Renal cortex interstitium (tissue), 15 donors: ENCODE measurements around the gene AKR1B15. TPM values are rescaled to one million over a fixed set of nuclear protein-coding genes. Genes with fewer than 3 reads are reported as not detected.
A peak's percentile ranks its signal among the peaks of the same experiment; 100 is the strongest.
"Not testable (repeated sequence)": the region's sequence is repeated elsewhere in the genome, so short reads cannot be mapped to it uniquely, and the experiment has no call there.

Experiments used
- DNase-seq, 11 donors: peaks; one replicate each; pipeline ENCODE4 v3.0.0-alpha.2; 2013; ENCODE audit warnings: low read depth in 9 of 11, low spot score in 4 of 11; ENCODE audit errors: extremely low read depth in 1 of 11
- long read RNA-seq, 16 experiments: transcript quantifications; one replicate each; lab custom pipeline, GENCODE V29; 2026
- polyA plus RNA-seq, 3 donors: library from polyadenylated mRNA; unstranded; fragments of 120-200 nt; gene quantifications; one replicate each; pipeline ENCODE4 v1.2.1, GENCODE V29; 2013; ENCODE audit not compliant: insufficient read length in 3 of 3

The AKR1B15 gene
- polyA plus RNA-seq: under 1 TPM in 1 of 3 donors, not detected in 2; 0.26 TPM
- long read RNA-seq, donor 1: 0 reads
- long read RNA-seq, donor 2: 0 reads
- long read RNA-seq, donor 3: 0 reads
- long read RNA-seq, donor 4: 0 reads
- long read RNA-seq, donor 5: 0 reads
- long read RNA-seq, donor 6: 0 reads
- long read RNA-seq, donor 7, partial matches to known transcripts: 54 of 142 reads
- long read RNA-seq, donor 7, other reads (novel, unspliced or antisense): 88 of 142 reads
- long read RNA-seq, donor 8: 0 reads
- long read RNA-seq, donor 9: 0 reads
- long read RNA-seq, donor 10: 0 reads
- long read RNA-seq, donor 11: 0 reads
- long read RNA-seq, donor 12: 0 reads
- long read RNA-seq, donor 13: 0 reads
- long read RNA-seq, donor 14: 0 reads
- long read RNA-seq, donor 15: 0 reads
- long read RNA-seq, donor 16: 0 reads

- DNase-seq: no peak
Measured at GRCh38 chr7:134548877-134549276, at the start of gene AKR1B15. AKR1B15 (plus strand) TSS chr7:134549110; CDS start chr7:134564620, 15,510 bp downstream.

GRCh38 chr7:134500406-134500805 lies 48.5 kb upstream of the AKR1B15 start:
- DNase-seq: no peak

- no peak for DNase-seq
Measured at GRCh38 chr7:134500982-134501381, 47.9 kb upstream of the AKR1B15 start.

- no peak for DNase-seq
Measured at GRCh38 chr7:134502463-134503371, 46.2 kb upstream of the AKR1B15 start.

- DNase-seq: no peak
Measured at GRCh38 chr7:134504660-134505164, 44.2 kb upstream of the AKR1B15 start.

- DNase-seq: no peak
Measured at GRCh38 chr7:134505856-134506255, 43.1 kb upstream of the AKR1B15 start.

GRCh38 chr7:134509010-134509409 lies 39.9 kb upstream of the AKR1B15 start:
- DNase-seq: no peak

GRCh38 chr7:134510646-134511045 lies 38.3 kb upstream of the AKR1B15 start:
- DNase-seq: no peak

GRCh38 chr7:134512271-134512670 lies 36.6 kb upstream of the AKR1B15 start:
- DNase-seq: no peak

GRCh38 chr7:134513169-134513752 lies 35.6 kb upstream of the AKR1B15 start:
- DNase-seq: peak in 10 of 11 donors; percentile 15 to 35 (median 23)

GRCh38 chr7:134514106-134514505 lies 34.8 kb upstream of the AKR1B15 start:
- no peak for DNase-seq

GRCh38 chr7:134514663-134515062 lies 34.2 kb upstream of the AKR1B15 start:
- DNase-seq: peak; percentile 32 to 62 (median 50)

- no peak for DNase-seq
Measured at GRCh38 chr7:134515569-134516468, 33.1 kb upstream of the AKR1B15 start.

- DNase-seq: no peak
Measured at GRCh38 chr7:134520130-134520529, 28.8 kb upstream of the AKR1B15 start.

- no peak for DNase-seq
Measured at GRCh38 chr7:134522601-134523000, 26.3 kb upstream of the AKR1B15 start.

GRCh38 chr7:134525449-134525848 lies 23.5 kb upstream of the AKR1B15 start:
- not testable (repeated sequence) for DNase-seq

GRCh38 chr7:134526552-134527248 lies 22.2 kb upstream of the AKR1B15 start:
- DNase-seq: not testable (repeated sequence)

- peak in 6 of 11 donors; percentile 13 to 44 (median 28) for DNase-seq
Measured at GRCh38 chr7:134527979-134528371, 20.9 kb upstream of the AKR1B15 start.
